Neural progenitor cell (in vitro differentiated cells): ENCODE measurements around the gene MAGEA8. TPM values are rescaled to one million over a fixed set of nuclear protein-coding genes. Genes with fewer than 3 reads are reported as not detected.

Experiments
- DNase-seq: peaks from one replicate; pipeline ENCODE4 v3.0.0-alpha.2; 2016; ENCODE audit warnings: low spot score
- H2AFZ ChIP-seq: fragments of 200-600 bp; sonication (generic); replicated peaks from 2 replicates; pipeline ENCODE4 v1.6.1; 2016; ENCODE audit warnings: antibody characterized with exemption
- H3F3A ChIP-seq: fragments of 200-600 bp; sonication (generic); 2 replicates; pipeline ENCODE4 v1.6.1; 2016; ENCODE audit warnings: antibody characterized with exemption, low read depth
- H3K27ac ChIP-seq: fragments of 200-600 bp; sonication (generic); 2 replicates; pipeline ENCODE4 v1.5.1; 2016; ENCODE audit warnings: mild to moderate bottlenecking
- H3K27me3 ChIP-seq: fragments of 200-600 bp; sonication (generic); 2 replicates; pipeline ENCODE4 v1.6.1; 2016; ENCODE audit warnings: mild to moderate bottlenecking, moderate library complexity
- H3K36me3 ChIP-seq: fragments of 200-600 bp; sonication (generic); 2 replicates; pipeline ENCODE4 v1.5.1; 2016
- H3K4me1 ChIP-seq: fragments of 200-600 bp; sonication (generic); 2 replicates; pipeline ENCODE4 v1.6.1; 2016; ENCODE audit warnings: mixed run types
- H3K4me2 ChIP-seq: fragments of 200-600 bp; sonication (generic); 2 replicates; pipeline ENCODE4 v1.6.1; 2016
- H3K4me3 ChIP-seq: fragments of 200-600 bp; sonication (generic); 2 replicates; pipeline ENCODE4 v1.5.1; 2016
- H3K79me2 ChIP-seq: fragments of 200-600 bp; sonication (generic); 2 replicates; pipeline ENCODE4 v1.6.1; 2016; ENCODE audit warnings: low read depth
- H3K9ac ChIP-seq: fragments of 200-600 bp; sonication (generic); 2 replicates; pipeline ENCODE4 v1.6.1; 2016
- H3K9me3 ChIP-seq: fragments of 200-600 bp; sonication (generic); 2 replicates; pipeline ENCODE4 v1.5.1; 2016; ENCODE audit warnings: low read depth
- H4K20me1 ChIP-seq: fragments of 200-600 bp; sonication (generic); 2 replicates; pipeline ENCODE4 v1.6.1; 2016; ENCODE audit warnings: low read depth
- H3K27ac Mint-ChIP-seq: 3 replicates; pipeline ENCODE4 v1.8.0; 2021; ENCODE audit warnings: mixed read lengths
- H3K27me3 Mint-ChIP-seq: 2 replicates; pipeline ENCODE4 v1.8.0; 2022; ENCODE audit warnings: low read depth, mild to moderate bottlenecking, inconsistent platforms, moderate library complexity, mixed read lengths; ENCODE audit not compliant: insufficient read depth
- H3K36me3 Mint-ChIP-seq: 3 replicates; pipeline ENCODE4 v1.8.0; 2021; ENCODE audit warnings: mixed read lengths
- H3K4me1 Mint-ChIP-seq: 3 replicates; pipeline ENCODE4 v1.8.0; 2021; ENCODE audit warnings: mixed read lengths
- H3K4me3 Mint-ChIP-seq: 3 replicates; pipeline ENCODE4 v1.8.0; 2021; ENCODE audit warnings: mild to moderate bottlenecking, moderate library complexity, mixed read lengths
- H3K9me3 Mint-ChIP-seq: 3 replicates; pipeline ENCODE4 v1.8.0; 2020; ENCODE audit warnings: mixed read lengths
- CTCF ChIP-seq: fragments of 200-600 bp; sonication (generic); IDR thresholded peaks from 2 replicates; pipeline ENCODE4 v1.5.1; 2017; ENCODE audit warnings: antibody characterized with exemption, mild to moderate bottlenecking
- EZH2 ChIP-seq: fragments of 200-600 bp; sonication (generic); IDR thresholded peaks from 2 replicates; pipeline ENCODE4 v1.6.1; 2017; ENCODE audit warnings: antibody characterized with exemption, mild to moderate bottlenecking, moderate library complexity
- EZH2phosphoT487 ChIP-seq: fragments of 200-600 bp; sonication (generic); IDR thresholded peaks from 2 replicates; pipeline ENCODE4 v1.6.1; 2017; ENCODE audit warnings: antibody characterized with exemption
- total RNA-seq: library from RNA; depleted of rRNA; stranded (reverse); fragments of >200 nt; gene quantifications from 2 replicates; pipeline ENCODE4 v1.2.3, GENCODE V29; 2015; ENCODE audit warnings: low replicate concordance

The MAGEA8 gene
- total RNA-seq, 1 donor from 2014 or later = not detected

DNA sequence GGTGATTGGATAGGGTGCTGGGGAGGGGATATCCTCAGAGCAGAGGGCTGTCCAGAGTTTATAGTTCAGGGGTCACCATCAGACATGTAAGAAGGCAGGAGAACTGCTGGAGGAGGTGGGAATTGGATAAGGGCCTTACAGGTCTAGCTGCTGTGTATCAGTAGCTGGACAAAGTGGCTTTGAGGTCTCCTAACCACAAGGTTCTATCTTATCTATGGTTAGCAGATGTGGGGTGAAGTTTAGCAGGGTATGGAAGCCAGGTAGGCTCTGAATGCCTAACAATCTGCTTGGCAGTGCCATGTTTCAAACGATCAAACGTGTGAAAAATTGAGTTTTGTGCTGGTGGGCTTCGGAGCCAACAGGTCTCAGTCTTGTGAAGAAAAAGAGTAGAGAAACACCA lies 32.1 kb upstream of the MAGEA8 start:
- H3K36me3 ChIP-seq = no peaks in the 10 kb centered on the region
- no peaks in the 10 kb centered on the region for H3F3A ChIP-seq
- TF ChIP-seq EZH2 = no peak
- no peak for TF ChIP-seq EZH2phosphoT487
- no peak for TF ChIP-seq CTCF
- Mint-ChIP-seq H3K27me3 (no peaks in the 10 kb centered on the region), H3K4me3 (no peak overlapping the region), H3K36me3 (no peaks in the 10 kb centered on the region), H3K27ac (no peak overlapping the region), H3K4me1 (no peaks in the 10 kb centered on the region), H3K9me3 (peaks cover 5% of the 10 kb centered on the region)
- no peak overlapping the region for H3K4me3 ChIP-seq
- H3K79me2 ChIP-seq = no peaks in the 10 kb centered on the region
- peaks cover 8% of the 10 kb centered on the region for H3K9me3 ChIP-seq
- no peak overlapping the region for H3K27ac ChIP-seq
- no peaks in the 10 kb centered on the region for H4K20me1 ChIP-seq
- H2AFZ ChIP-seq = no peak overlapping the region
- H3K27me3 ChIP-seq = no peaks in the 10 kb centered on the region
- H3K4me2 ChIP-seq = no peak overlapping the region
- DNase-seq = no peak
- no peaks in the 10 kb centered on the region for H3K4me1 ChIP-seq
- no peak overlapping the region for H3K9ac ChIP-seq

- Mint-ChIP-seq H3K36me3 (no peaks in the 10 kb centered on the region), H3K4me3 (no peak overlapping the region), H3K9me3 (peaks cover 4% of the 10 kb centered on the region), H3K27ac (no peak overlapping the region), H3K4me1 (no peaks in the 10 kb centered on the region), H3K27me3 (no peaks in the 10 kb centered on the region)
- no peak overlapping the region for H3K9ac ChIP-seq
- no peak overlapping the region for H3K4me2 ChIP-seq
- DNase-seq = no peak
- H3K27ac ChIP-seq = no peak overlapping the region
- no peaks in the 10 kb centered on the region for H3K36me3 ChIP-seq
- no peaks in the 10 kb centered on the region for H3F3A ChIP-seq
- TF ChIP-seq EZH2 = no peak
- H2AFZ ChIP-seq = no peak overlapping the region
- H3K4me1 ChIP-seq = no peaks in the 10 kb centered on the region
- no peaks in the 10 kb centered on the region for H3K27me3 ChIP-seq
- H4K20me1 ChIP-seq = no peaks in the 10 kb centered on the region
- H3K9me3 ChIP-seq = peaks cover 8% of the 10 kb centered on the region
- no peak overlapping the region for H3K4me3 ChIP-seq
- no peaks in the 10 kb centered on the region for H3K79me2 ChIP-seq
Observed at GRCh38 chrX:149849787-149850186, 31.2 kb upstream of the MAGEA8 start.

GRCh38 chrX:149851864-149852263 lies 29.1 kb upstream of the MAGEA8 start:
- Histone ChIP-seq H3K4me2 (no peak overlapping the region), H4K20me1 (no peaks in the 10 kb centered on the region), H3K27me3 (no peaks in the 10 kb centered on the region), H3K9ac (no peak overlapping the region), H3K4me1 (no peaks in the 10 kb centered on the region), H3K9me3 (peaks cover 8% of the 10 kb centered on the region), H3K27ac (no peak overlapping the region), H3K36me3 (no peaks in the 10 kb centered on the region), H3K4me3 (no peak overlapping the region), H3F3A (no peaks in the 10 kb centered on the region), H2AFZ (no peak overlapping the region), H3K79me2 (no peaks in the 10 kb centered on the region)
- H3K9me3 Mint-ChIP-seq = peaks cover 4% of the 10 kb centered on the region
- TF ChIP-seq EZH2phosphoT487 (no peak), CTCF (no peak), EZH2 (no peak)
- H3K4me1 Mint-ChIP-seq = no peaks in the 10 kb centered on the region
- DNase-seq = no peak
- no peak overlapping the region for H3K4me3 Mint-ChIP-seq
- no peaks in the 10 kb centered on the region for H3K27me3 Mint-ChIP-seq
- H3K27ac Mint-ChIP-seq = no peak overlapping the region
- H3K36me3 Mint-ChIP-seq = no peaks in the 10 kb centered on the region

DNA sequence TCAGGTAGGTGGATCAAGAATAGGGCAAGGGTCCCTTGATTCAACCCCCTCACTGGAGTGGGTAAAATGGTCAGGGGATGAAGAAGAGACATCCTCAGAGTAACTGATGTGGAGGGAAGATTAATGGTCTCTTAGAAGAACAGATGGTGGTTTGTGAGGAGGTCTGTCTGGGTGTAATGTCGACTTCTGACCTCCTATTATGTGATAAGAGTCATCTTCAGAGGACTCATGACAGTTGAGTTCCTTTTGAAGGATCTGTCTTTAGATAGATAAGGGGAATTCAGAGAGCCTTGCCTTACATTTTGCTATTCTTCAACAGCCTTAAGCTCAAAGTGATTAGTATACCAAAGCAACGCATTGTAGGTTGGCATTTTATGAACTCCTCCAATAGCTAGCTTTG lies 27.1 kb upstream of the MAGEA8 start:
- Mint-ChIP-seq H3K27ac (no peak overlapping the region), H3K4me3 (no peak overlapping the region), H3K36me3 (no peaks in the 10 kb centered on the region), H3K9me3 (peaks cover 7% of the 10 kb centered on the region), H3K27me3 (peaks cover 3% of the 10 kb centered on the region), H3K4me1 (no peaks in the 10 kb centered on the region)
- H2AFZ ChIP-seq = no peak overlapping the region
- H3K4me1 ChIP-seq = no peaks in the 10 kb centered on the region
- no peak overlapping the region for H3K4me3 ChIP-seq
- H3F3A ChIP-seq = no peaks in the 10 kb centered on the region
- no peak overlapping the region for H3K27ac ChIP-seq
- no peaks in the 10 kb centered on the region for H3K27me3 ChIP-seq
- TF ChIP-seq EZH2 (no peak), EZH2phosphoT487 (no peak)
- no peak overlapping the region for H3K4me2 ChIP-seq
- H3K9me3 ChIP-seq = peaks cover 8% of the 10 kb centered on the region
- no peaks in the 10 kb centered on the region for H3K79me2 ChIP-seq
- no peak for DNase-seq
- H3K36me3 ChIP-seq = no peaks in the 10 kb centered on the region
- H3K9ac ChIP-seq = no peak overlapping the region
- no peaks in the 10 kb centered on the region for H4K20me1 ChIP-seq
